GM19397 (cell line): ENCODE data around the gene DENND1A.

ENCODE experiments used
- ATAC-seq: cut with Tn5 transposase; IDR thresholded peaks from one replicate; pipeline ENCODE4 v1.9.1; 2021; ENCODE audit warnings: mild to moderate bottlenecking, moderate library complexity; ENCODE audit not compliant: unreplicated experiment

The DENND1A gene

DNA sequence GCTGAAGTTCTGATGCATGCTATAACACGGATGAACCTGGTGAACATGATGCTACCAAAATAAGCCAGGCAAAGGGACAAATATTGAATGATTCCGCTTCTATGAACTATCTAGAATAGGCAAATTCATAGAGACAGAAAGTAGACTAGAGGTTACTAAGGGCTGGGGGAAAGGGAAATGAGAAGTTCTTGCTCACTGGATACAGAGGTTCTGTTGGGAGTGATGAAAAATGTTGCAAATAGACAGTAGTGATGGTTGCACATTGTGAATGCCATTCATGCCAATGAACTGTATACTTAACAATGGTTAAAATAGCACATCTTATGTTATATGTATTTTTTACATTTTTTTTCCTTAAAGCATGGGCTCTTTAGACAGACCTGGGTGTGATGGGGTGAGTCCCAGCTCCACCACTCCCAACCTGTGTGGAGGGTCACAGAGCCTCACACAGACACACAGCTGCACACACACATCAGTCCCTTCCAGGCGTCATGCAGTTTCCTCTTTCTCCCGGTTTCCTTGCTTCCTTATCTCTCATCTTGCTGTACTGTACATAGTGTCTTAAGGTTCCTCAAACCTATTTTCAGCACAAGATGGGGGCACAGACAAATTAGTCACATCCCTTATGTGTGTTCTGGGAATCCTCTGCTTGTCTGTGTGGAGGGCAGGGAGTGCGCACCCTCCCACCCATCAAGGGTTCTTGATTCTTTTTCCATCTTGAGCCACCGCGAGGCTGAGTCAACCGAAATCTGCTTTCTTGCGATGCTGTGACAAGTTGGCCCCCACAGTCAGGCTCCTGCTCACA is 381.0 kb downstream of the DENND1A start:
- no peak for ATAC-seq

DNA sequence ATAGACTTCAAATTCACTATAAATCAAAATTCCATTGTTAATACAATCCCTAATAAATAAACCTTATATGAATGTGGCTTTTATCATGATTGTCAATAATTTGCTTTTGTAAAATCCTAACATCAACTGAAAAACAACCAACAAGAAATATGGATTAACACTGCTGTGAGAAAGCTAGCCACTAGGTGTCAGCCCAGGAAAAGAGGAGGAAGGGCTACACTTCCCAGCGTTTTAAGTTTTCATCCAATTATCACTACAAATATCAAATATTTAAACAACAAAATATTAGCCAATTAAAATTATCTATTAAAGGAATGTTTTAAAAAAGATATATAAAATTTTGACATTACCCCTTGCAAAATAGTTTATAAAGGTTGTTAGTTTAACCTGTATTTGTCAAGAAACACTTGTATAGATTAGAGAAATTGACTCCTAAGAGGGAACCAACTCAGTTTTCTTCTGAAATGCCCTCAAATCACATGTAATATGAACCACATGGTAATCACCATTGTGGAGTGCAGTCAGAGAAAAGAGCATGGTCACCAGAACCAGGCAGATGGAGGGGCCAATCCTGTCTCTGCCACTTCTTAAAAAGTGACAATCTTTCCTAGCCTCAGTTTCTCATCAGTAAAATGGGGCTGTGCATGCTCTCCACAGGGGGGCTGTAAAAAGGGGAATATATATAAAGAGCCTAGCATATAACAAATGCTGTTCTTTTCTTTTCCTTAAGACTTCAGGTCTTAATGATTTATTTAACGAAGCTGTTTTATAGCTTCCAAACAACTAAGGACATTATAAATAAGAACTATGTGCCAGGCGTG is 385.7 kb downstream of the DENND1A start:
- ATAC-seq = no peak

DNA sequence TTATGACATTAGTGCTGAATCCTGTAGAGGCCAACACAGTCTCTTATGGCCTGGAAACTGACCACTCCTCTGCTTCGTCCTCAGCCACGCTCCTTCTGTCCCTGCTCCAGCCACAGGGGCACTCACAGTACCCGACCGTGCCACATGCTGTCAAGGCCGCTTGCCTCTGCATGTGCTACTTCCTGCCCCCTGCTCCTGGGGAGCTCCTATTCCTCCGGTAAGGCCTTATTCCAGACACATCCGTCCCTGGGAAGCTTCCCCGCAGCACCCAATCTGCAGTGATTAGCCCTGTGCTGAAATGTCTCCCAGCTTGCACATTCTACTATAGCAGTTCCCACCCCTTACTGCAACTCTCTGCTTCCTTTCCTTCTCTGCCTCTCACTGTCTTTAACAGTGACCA is 386.4 kb downstream of the DENND1A start:
- ATAC-seq = no peak

DNA sequence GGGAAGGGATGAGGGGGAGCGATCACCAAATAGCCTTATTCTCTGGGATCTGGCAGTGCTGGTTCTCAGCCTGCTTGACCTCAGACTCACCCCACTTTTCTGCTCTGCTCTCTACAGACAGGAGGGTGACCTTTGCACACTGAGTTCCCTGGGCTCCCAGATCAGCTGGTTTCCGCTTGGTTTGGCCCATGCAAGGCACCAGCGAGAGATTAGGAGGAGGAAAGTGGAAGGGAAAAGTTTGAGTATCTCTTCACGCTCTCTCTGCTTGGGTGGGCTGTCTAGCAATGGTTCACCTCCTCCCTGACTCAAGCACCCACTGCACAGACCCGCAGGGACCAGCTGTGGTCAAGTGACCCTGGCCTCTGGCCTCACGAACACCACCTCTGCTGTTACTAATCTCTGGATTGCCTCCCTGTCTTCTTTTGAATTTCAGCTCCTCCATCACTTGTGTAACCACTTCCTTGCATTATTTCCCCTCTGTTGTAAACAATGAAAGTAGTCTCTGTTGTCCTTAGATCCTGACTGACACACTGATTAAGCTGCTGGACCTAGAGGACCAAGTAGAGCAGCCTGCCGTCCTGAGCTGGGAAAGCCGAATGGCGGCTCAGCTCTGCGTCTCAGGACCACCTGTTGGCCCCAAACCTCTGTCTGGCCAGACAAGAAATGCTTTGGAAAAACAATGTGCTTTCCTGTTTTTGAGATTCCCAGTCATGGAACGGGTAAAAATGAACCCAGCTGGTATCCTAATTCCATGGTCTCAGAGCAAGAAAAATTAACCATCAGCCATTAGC is 387.3 kb downstream of the DENND1A start:
- no peak for ATAC-seq

DNA sequence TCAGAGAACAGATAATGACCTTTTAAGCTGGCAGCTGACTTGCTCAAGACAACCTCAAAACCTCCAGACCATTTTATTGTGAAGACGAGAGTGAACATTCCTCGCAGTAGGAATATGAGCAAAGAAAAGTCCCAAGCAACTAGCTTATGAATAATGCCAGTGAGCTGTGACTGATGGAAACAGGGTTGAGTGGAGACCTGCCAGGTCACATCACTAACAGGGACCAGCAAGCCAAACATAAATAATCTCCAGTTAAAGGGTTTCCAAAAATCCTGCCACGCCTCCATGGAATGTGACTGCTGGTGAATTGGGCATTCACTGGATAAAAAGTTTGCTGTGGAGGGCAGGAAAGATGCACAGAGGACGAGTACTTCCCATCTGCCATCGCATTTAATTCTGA is 388.5 kb downstream of the DENND1A start:
- ATAC-seq = no peak

DNA sequence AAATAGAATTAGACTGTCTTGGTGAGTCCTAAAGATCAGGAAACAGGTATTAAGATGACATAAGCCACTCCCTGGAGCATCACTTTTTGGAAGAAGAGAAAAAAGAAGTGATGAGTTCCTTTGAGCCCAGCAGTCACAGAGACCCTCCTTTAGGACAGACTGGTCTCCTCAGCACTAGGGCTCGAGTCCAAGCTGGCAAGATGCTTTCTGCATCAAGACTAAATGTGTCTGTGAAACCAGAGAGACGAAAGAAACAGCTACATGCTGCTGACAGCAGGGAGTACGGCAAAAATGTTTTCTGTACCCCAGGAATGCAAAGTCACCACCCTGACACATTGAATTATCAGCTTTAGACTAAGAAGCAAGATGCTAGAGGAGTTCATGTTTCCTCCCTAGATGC is 389.5 kb downstream of the DENND1A start:
- no peak for ATAC-seq

DNA sequence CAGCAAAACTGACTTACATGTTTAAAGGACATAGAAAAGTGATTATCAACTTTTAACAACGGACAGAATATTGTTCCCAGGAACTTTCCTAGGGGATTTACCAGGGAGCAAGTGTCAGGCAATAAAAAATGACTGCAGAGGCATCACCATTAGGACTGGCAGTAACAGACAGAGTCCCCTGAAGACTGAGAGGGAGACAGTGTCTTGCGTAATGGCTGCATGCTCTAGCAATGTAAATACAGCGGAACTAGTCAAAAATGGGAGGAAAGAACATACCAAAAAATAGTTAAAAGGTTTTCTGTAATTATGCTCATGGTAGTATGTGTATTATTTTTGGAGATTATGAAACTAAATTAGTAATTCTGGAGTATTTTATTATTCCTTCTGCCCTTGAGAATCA is 392.1 kb downstream of the DENND1A start:
- ATAC-seq = no peak

DNA sequence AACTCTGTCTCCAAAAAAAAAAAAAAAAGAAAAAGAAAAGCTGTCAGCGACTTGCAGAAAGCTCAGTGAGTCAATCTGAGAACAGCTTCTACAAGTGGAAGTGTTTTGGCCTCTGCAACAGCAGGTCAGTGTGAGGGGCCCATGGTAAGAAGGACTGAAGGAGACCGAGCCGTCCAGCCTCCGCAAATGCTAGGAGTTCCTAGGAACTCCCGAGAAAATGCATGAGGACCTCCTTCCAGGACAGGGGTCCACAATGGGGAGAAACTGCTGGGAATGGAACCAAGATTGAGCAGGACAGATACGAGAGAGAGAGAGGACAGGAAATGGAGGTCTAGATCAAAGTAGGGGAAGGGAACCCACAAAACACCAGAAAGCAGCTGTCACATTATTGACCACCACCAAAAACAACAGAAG is 393.5 kb downstream of the DENND1A start:
- no peak for ATAC-seq

DNA sequence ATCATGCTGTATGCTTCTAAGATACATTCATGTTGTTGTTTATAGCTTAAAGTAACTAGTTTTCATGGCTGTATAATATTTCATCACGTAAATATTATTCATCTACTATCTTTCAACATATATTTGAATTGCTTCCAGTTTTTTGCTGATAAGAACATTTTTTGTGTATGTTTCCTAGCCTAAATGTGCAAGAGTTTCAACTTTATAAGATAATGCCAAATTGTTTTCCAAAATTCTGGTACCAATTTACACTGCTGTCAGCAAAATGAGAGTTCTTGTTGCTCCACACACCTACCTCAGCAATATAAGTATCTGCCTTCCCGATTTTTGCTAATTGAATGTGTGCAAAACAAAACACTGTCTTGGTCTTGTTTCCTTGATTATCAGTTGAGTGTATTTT is 395.6 kb downstream of the DENND1A start:
- no peak for ATAC-seq

DNA sequence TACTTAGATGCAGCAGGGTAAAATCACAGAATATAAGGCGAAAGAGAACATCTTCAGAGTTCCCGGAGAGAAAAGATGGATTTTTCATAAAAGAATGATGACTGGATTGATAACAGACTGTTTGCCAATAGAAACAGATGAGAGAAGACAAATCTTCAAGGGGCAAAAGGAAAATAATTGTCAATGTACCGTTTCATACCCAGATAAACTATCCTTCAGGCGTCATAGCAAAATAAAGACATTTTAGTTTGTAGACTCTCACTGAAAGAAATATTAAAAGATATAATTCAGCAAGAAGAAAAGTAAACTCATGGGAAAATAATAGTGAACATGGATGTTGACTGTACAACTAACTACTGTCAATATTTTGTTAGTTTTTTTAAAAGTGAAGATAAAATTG is 399.7 kb downstream of the DENND1A start:
- ATAC-seq = no peak

DNA sequence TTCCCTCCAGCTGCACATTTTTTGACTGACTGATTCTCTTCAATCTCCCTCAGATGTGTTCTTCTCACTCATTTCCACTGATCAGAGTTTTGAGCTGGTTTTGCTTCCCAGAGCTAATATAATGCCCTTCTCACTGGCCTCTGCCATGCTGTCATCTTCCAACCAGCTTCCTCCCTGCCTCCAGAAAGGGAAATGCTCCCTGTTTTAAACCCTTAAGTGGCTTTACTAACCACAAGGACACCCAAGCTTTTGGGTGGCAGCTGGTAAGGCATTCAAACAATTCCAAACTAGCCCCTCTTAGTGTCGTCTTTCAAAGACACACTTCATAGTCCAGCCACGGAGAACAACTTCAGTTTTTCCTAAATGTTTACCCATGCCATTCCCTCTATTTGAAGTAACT is 401.4 kb downstream of the DENND1A start:
- no peak for ATAC-seq

DNA sequence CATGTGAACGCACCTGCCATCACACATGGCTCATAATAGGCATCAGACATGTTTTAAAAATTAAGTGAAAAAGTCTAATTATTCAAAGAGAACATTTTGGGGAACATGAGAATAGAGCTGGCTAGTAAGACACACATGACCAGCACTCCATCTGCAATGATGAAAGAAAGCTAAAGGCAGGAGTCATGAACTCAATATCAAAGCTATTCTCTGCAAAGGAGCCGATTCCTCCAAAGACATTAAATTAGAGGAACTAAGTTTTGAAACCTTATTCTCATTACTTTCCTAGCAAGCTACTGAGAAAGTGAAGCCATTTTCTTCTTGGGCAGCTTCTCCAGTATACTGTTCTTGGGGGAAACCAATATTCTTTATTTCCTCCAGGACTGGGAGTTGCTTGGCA is 401.9 kb downstream of the DENND1A start:
- no peak for ATAC-seq

DNA sequence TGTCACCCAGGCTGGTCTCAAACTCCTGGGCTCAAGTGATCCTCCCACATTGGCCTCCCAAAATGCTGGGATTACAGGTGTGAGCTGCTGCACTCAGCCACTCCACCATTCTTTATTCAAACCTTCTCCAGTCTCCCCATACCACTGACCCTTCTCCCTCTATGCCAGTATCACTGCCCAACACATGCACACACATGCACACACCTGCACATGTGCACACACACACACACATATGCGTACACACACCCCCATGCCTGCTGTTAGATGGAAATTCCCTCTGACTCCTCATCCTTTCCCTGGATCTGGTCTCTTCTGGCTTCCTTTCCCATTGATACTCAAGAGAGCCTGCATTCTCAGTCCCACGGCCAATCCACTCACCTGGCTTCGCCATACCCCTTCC is 404.0 kb downstream of the DENND1A start:
- no peak for ATAC-seq

DNA sequence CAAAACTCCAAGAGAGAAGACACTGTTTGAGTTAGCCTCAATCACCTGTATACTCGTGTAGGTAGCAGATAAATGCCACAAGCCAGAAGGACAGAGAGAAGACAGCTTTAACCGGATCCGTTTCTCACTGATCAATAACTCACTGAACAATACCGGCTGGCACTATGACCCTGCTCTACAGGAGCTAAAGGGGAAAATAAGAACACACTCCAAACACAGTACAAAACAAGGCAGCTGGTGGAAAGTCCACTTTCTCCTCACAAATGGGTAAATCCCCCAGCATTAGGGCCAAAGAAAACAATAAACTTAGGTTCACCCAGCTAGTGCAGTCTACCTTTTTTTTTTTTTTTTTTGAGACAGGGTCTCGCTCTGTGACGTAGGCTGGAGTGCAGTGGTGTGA is 404.5 kb downstream of the DENND1A start:
- ATAC-seq = no peak

DNA sequence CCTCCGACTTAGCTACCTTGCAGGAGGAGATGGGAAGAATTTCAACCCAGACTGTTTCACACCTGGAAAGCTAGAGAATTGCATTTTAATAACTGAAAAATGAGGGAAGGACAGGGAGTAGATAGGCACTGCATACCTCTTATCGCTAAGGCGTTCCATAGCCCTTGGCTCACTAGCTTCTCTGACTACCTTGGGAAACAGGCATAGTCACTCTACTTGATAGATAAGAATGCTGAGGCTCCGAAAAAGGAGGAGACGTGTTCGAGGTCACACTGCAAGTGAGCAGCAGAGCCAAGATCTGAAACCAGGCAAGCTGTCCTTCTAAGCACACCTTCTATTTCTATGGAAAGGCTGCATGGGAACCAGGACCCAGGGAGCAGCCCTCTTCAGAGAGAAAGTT is 405.1 kb downstream of the DENND1A start:
- ATAC-seq = no peak

DNA sequence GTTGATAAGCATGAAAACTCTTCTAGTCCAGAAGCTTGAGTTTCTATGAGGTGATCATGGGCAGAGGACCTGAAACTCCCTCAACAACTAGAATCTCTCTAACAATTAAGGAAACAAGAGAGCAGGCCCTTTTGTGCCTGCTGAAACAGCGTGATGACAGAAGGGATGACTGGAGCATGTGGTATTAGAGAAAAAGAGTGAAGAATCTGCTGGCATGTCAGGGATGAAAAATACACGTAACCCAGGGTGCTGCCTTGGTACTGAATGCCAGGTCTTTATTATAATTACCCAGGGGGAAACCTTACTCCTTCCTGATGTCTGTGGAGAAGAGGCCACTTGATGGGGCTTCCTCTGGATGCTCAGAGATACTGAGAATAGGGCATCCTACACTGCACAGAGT is 406.1 kb downstream of the DENND1A start:
- no peak for ATAC-seq

DNA sequence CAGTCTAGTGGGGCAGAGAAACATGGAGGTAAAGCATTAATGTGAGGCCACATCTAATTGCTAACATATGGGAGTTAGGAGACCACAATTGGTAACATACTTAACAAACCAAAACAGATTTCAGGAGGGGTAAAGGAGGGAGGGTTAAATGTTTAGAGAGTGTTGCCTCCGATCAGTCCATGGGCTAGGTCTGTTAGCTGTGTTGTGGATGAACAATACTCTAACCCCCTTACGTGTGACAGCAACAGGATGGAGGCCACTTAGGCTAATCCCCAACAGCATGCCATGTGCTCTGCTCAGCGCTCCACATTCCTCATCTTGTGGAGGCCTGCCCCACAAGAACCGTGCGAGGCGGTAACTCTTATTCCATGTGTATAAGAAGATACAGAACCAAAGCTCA is 406.9 kb downstream of the DENND1A start:
- ATAC-seq = no peak

DNA sequence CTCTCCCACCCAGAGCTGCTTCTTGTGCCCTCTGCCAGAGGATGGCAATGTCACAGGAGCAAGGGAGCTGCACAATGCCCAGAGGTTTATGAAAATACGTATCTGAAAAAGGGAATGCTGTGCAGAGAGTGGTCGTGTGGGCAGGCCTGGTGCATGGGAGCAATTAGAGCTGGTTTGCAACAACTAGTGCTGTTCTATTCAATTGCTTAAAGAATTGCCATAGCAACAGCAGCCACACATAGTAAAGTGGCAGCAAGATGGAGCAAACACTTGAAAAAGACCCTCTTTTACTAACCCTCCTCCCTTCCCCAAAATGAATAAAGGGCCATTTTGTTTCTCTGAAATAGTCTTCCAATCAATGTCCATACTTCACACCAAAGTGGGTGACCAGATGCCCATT is 407.7 kb downstream of the DENND1A start:
- ATAC-seq = no peak

DNA sequence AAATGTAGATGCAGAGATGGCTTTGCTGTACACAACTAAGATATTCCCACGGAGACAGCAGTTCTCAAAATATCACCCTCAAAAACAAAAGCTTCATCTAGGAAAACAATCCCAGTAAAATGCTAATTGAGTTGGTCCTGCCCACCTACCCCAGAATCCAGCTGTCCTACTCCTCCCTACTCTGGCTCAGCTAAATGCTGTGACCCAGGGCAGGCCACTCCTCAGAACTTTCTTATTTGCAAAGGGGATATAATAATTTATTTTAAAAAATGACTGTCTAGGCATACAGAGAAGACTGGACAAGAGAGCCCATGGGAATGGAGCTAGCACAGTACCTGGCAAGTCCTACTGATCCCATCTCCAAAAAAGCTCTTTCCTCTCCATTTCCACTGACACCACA is 411.6 kb downstream of the DENND1A start:
- ATAC-seq = no peak

DNA sequence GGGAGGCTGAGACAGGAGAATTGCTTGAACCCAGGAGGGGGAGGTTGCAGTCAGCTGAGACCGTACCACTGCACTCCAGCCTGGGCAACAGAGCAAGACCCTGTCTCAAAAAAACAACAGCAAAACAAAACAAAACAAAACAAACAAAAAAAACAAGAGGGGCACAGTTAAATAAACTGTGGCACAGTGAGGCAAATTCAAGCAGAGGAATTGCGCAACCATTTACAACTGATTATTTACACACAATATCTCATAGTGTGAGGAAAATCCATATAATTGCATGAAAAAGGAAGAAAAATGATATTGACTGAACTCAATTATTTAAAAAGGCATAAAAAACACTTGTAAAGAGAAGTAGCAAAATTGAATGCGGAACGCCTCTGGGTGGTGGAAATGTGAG is 412.4 kb downstream of the DENND1A start:
- ATAC-seq = no peak

DNA sequence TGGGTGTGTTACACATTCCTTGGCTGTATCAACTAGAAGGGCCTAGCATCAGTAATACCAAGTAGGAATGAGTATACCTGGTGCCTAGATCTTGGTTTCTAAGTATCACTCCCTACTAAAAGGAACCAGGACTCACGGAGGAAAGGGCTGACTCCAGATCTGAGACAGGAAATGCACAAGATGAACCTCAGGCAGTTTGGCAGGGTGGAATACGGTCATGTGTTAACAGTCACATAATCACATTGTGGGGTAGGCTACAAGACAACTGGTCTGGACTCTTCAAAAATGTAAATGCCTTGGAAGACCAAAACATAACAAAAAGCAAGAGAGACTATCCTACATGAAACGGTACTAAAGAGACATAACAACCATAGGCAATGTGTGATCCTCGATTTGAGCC is 415.2 kb downstream of the DENND1A start:
- no peak for ATAC-seq

DNA sequence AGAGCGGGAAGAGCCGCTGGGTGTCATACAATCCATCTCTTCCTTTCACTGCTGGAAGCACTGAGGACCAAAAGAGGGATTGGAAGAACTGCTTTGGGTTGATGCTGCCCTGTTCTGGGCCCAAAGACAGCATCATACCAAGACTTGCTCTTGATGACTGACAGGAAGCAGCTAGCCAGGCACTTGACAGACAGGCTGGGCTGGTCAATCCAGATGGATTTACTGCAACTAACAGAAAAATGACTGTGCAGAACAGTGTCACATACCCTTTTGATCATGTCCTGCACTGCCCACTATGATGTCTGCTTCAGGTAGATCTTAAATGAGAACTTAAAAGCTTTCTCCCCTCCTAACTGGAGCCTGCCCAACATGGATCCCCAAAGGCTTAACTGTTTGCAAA is 416.4 kb downstream of the DENND1A start:
- ATAC-seq = no peak
